Left lung (tissue), 10 donors: Measurements from ENCODE around the gene CHI3L1. TPM values are rescaled to one million over a fixed set of nuclear protein-coding genes. Genes with fewer than 3 reads are reported as not detected.
A peak's percentile ranks its signal among the peaks of the same experiment; 100 is the strongest.

Experiments used
- ATAC-seq: fragments of 200-7000 bp; cut with Tn5 transposase; one replicate; pipeline ENCODE4 v1.9.1; 2020; ENCODE audit warnings: moderate library complexity
- DNase-seq, 4 donors: peaks; one replicate each; pipeline ENCODE4 v3.0.0-alpha.2; 2013 to 2020
- H3K27ac ChIP-seq, 2 donors: fragments of 200-600 bp; sonication (generic) in 1 of 2; one replicate each; pipeline versions ENCODE4 v1.5.0 to v1.8.0; 2020 to 2021
- H3K27me3 ChIP-seq, 2 donors: fragments of 200-600 bp; sonication (generic) in 1 of 2; one replicate each; pipeline versions ENCODE4 v1.5.0 to v1.8.0; 2020 to 2021
- H3K36me3 ChIP-seq, 2 donors: fragments of 200-600 bp; sonication (generic) in 1 of 2; one replicate each; pipeline versions ENCODE4 v1.5.0 to v1.8.0; 2020 to 2021
- H3K4me1 ChIP-seq, 2 donors: fragments of 200-600 bp; one replicate each; pipeline ENCODE4 v1.8.0; 2021
- H3K4me3 ChIP-seq, 2 donors: fragments of 200-600 bp; sonication (generic) in 1 of 2; one replicate each; pipeline versions ENCODE4 v1.5.0 to v1.8.0; 2020 to 2021; ENCODE audit warnings: mild to moderate bottlenecking in 1 of 2
- H3K9me3 ChIP-seq, 2 donors: fragments of 200-600 bp; sonication (generic) in 1 of 2; one replicate each; pipeline versions ENCODE4 v1.5.0 to v1.8.0; 2020 to 2021
- intact Hi-C, 2 donors: fragments of 100-400 bp; cut with DNase I; formaldehyde crosslinking; loops; one replicate each; pipeline versions ENCODE4 v1.11.2 to v1.14.2; 2022
- polyA plus RNA-seq, 6 donors: library from polyadenylated mRNA; unstranded; fragments of 120-200 nt; gene quantifications; one replicate each; pipeline ENCODE4 v1.2.1, GENCODE V29; 2013; ENCODE audit not compliant: insufficient read length in 6 of 6
- total RNA-seq, 2 donors: library from RNA; stranded (reverse); fragmentation: NEBNext Ultra II Directional; extraction: Animal tissue kit (Norgen Biotek cat#: 25700); gene quantifications; one replicate each; pipeline ENCODE4 v1.2.1, GENCODE V29; 2021
- TF ChIP-seq, protein P1 (sequence below), 2 donors: fragments of 200-600 bp; sonication (generic) in 1 of 2; IDR thresholded peaks; one replicate each; pipeline versions ENCODE4 v1.5.0 to v1.8.0; 2021; ENCODE audit warnings: antibody characterized with exemption in 2 of 2
- donor health status: DM: no; HTN: yes; CAD: no.
- donor health status: DM: no; HTN: no; CAD: no.

The CHI3L1 gene
- total and polyA plus RNA-seq, 8 donors, result 0.44 to 74.9 (median 1.3) TPM

GRCh38 chr1:203213126-203213525, 26.6 kb upstream of the CHI3L1 start:
- Histone ChIP-seq H3K4me3 (no peak overlapping the region), H3K4me1 (peaks cover 0 to 29% of the 10 kb centered on the region in 2 donors), H3K27me3 (peaks cover 0 to 19% of the 10 kb centered on the region in 2 donors), H3K36me3 (no peaks in the 10 kb centered on the region), H3K27ac (no peak overlapping the region), H3K9me3 (no peaks in the 10 kb centered on the region)
- TF ChIP-seq, protein P1, sequence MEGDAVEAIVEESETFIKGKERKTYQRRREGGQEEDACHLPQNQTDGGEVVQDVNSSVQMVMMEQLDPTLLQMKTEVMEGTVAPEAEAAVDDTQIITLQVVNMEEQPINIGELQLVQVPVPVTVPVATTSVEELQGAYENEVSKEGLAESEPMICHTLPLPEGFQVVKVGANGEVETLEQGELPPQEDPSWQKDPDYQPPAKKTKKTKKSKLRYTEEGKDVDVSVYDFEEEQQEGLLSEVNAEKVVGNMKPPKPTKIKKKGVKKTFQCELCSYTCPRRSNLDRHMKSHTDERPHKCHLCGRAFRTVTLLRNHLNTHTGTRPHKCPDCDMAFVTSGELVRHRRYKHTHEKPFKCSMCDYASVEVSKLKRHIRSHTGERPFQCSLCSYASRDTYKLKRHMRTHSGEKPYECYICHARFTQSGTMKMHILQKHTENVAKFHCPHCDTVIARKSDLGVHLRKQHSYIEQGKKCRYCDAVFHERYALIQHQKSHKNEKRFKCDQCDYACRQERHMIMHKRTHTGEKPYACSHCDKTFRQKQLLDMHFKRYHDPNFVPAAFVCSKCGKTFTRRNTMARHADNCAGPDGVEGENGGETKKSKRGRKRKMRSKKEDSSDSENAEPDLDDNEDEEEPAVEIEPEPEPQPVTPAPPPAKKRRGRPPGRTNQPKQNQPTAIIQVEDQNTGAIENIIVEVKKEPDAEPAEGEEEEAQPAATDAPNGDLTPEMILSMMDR (IDR thresholded peaks at IDR 0.05), result no peak
- ATAC-seq, result peak; percentile 15
- intact Hi-C loops, result no loop called here
- no peak for DNase-seq

DNA sequence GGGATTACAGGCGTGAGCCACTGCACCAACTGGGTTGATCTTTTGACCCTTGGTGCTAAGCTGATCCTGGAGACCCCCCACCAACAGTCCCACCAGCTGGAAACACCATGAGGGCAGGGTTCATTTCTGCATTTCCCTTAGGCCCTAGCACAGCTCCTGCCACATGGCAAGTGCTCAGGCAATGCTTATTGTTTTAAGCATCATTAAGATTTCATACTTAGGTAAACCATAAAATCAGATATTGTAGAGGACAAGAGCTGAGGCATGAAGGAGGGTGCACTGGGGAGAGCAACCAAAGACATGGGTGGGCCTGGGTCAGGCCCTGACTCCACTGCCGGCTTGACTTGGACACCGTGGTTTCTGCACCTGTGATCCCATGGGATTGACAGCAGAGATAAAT, 25.3 kb upstream of the CHI3L1 start:
- intact Hi-C loops, result no loop called here
- TF ChIP-seq, protein P1 (IDR thresholded peaks at IDR 0.05), result no peak
- Histone ChIP-seq H3K27ac (no peak overlapping the region), H3K36me3 (no peaks in the 10 kb centered on the region), H3K4me1 (peaks cover 0 to 18% of the 10 kb centered on the region in 2 donors), H3K4me3 (no peak overlapping the region), H3K9me3 (no peaks in the 10 kb centered on the region), H3K27me3 (peaks cover 0 to 8% of the 10 kb centered on the region in 2 donors)
- ATAC-seq (no peak), DNase-seq (no peak)

DNA sequence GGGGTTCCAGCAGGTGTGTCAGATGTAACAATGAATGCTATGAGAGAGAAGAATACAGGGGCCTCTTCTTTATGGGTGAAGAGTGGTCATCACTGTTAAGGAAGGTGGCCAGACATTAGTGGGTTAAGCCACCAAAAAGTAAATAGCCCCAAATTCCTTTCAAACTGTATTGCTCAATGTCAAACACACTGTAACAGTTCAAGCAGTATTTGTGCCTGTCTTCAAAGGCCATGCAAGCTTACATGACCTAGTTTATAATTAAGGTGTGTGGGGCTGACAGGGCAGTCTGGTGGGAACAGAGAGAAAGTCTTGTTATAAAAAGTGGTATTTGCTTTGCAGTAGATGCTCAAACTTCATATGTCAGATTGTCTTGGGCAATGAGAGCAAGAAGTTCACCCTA, 24.5 kb upstream of the CHI3L1 start:
- intact Hi-C loops, result no loop called here
- no peaks in the 10 kb centered on the region for H3K27me3 ChIP-seq
- no peak for DNase-seq
- no peak overlapping the region for H3K27ac ChIP-seq
- H3K36me3 ChIP-seq, result no peaks in the 10 kb centered on the region
- TF ChIP-seq, protein P1 (IDR thresholded peaks at IDR 0.05), result no peak
- no peaks in the 10 kb centered on the region for H3K9me3 ChIP-seq
- peak; percentile 76 for ATAC-seq
- peaks cover 0 to 10% of the 10 kb centered on the region in 2 donors for H3K4me1 ChIP-seq
- no peak overlapping the region for H3K4me3 ChIP-seq

- ATAC-seq, result no peak
- no peaks in the 10 kb centered on the region for H3K36me3 ChIP-seq
- no peak overlapping the region for H3K4me3 ChIP-seq
- intact Hi-C loops, result no loop called here
- H3K27me3 ChIP-seq, result no peaks in the 10 kb centered on the region
- H3K4me1 ChIP-seq, result peaks cover 0 to 4% of the 10 kb centered on the region in 2 donors
- no peak for DNase-seq
- TF ChIP-seq, protein P1 (IDR thresholded peaks at IDR 0.05), result no peak
- H3K27ac ChIP-seq, result no peak overlapping the region
- H3K9me3 ChIP-seq, result no peaks in the 10 kb centered on the region
Observed at GRCh38 chr1:203210350-203210749, 23.8 kb upstream of the CHI3L1 start.

- ATAC-seq (no peak), DNase-seq (no peak)
- intact Hi-C loops, result no loop called here
- Histone ChIP-seq H3K9me3 (no peaks in the 10 kb centered on the region), H3K4me1 (peaks cover 0 to 3% of the 10 kb centered on the region in 2 donors), H3K27ac (no peak overlapping the region), H3K36me3 (no peaks in the 10 kb centered on the region), H3K27me3 (no peaks in the 10 kb centered on the region), H3K4me3 (no peak overlapping the region)
- TF ChIP-seq, protein P1 (IDR thresholded peaks at IDR 0.05), result no peak
Observed at GRCh38 chr1:203208181-203208580, 21.7 kb upstream of the CHI3L1 start.
